Neural cell (in vitro differentiated cells): ENCODE data around the gene ETV6. TPM values are rescaled to one million over a fixed set of nuclear protein-coding genes. Genes with fewer than 3 reads are reported as not detected.

Source experiments
- H2AFZ ChIP-seq: fragments of 200-600, 300-800 bp; sonication (generic), shearing (Covaris generic); 2 replicates; pipeline ENCODE4 v1.6.0; 2014; ENCODE audit warnings: low read depth, mild to moderate bottlenecking, antibody characterized with exemption, low read length, moderate library complexity
- H3F3A ChIP-seq: fragments of 200-600 bp; shearing (Covaris generic); 2 replicates; pipeline ENCODE4 v1.6.1; 2016; ENCODE audit warnings: mild to moderate bottlenecking, moderate library complexity, mixed read lengths, antibody characterized with exemption, low read length; ENCODE audit not compliant: insufficient read depth, poor library complexity, severe bottlenecking
- H3K27ac ChIP-seq: fragments of 200-600, 300-800 bp; sonication (generic), shearing (Covaris generic); 2 replicates; pipeline ENCODE4 v1.5.1; 2014; ENCODE audit warnings: mild to moderate bottlenecking, low read length, moderate library complexity
- H3K27me3 ChIP-seq: fragments of 300-800, 200-600 bp; sonication (generic), shearing (Covaris generic); 2 replicates; pipeline ENCODE4 v1.6.0; 2014; ENCODE audit warnings: mild to moderate bottlenecking, low read depth, low read length, moderate library complexity; ENCODE audit not compliant: insufficient read depth
- H3K36me3 ChIP-seq: fragments of 300-800, 200-600 bp; sonication (generic), shearing (Covaris generic); 2 replicates; pipeline ENCODE4 v1.5.1; 2014; ENCODE audit warnings: mild to moderate bottlenecking, antibody characterized with exemption, low read length, moderate library complexity; ENCODE audit not compliant: insufficient read depth
- H3K4me2 ChIP-seq: fragments of 300-800, 200-600 bp; sonication (generic), shearing (Covaris generic); 2 replicates; pipeline ENCODE4 v1.6.0; 2014; ENCODE audit warnings: mild to moderate bottlenecking, low read length
- H3K4me3 ChIP-seq: fragments of 300-800, 200-600 bp; sonication (generic), shearing (Covaris generic); 2 replicates; pipeline ENCODE4 v1.5.1; 2014; ENCODE audit warnings: mild to moderate bottlenecking, low read length, moderate library complexity
- H3K79me2 ChIP-seq: fragments of 200-600 bp; shearing (Covaris generic); replicated peaks from 2 replicates; pipeline ENCODE4 v1.6.0; 2014; ENCODE audit warnings: mild to moderate bottlenecking, low read length, moderate library complexity; ENCODE audit not compliant: insufficient read depth
- H3K9ac ChIP-seq: fragments of 300-800, 200-600 bp; sonication (generic), shearing (Covaris generic); 2 replicates; pipeline ENCODE4 v1.6.1; 2016; ENCODE audit warnings: mild to moderate bottlenecking, low read length, mixed read lengths
- H3K9me2 ChIP-seq: fragments of 200-600 bp; shearing (Covaris generic); 2 replicates; pipeline ENCODE4 v1.6.1; 2016; ENCODE audit warnings: mild to moderate bottlenecking, low read length, mixed read lengths; ENCODE audit not compliant: insufficient read depth
- H3K9me3 ChIP-seq: fragments of 200-600, 300-800 bp; sonication (generic), shearing (Covaris generic); 2 replicates; pipeline ENCODE4 v1.6.1; 2016; ENCODE audit warnings: mild to moderate bottlenecking, mixed run types, low read length, moderate library complexity, mixed read lengths
- H4K20me1 ChIP-seq: fragments of 200-600 bp; shearing (Covaris generic); 2 replicates; pipeline ENCODE4 v1.6.1; 2016; ENCODE audit warnings: mild to moderate bottlenecking, mixed run types; ENCODE audit not compliant: insufficient read depth
- CTCF ChIP-seq: fragments of 450-650 bp; IDR thresholded peaks from 2 replicates; pipeline ENCODE4 v1.5.1; 2014; ENCODE audit warnings: antibody characterized with exemption, mild to moderate bottlenecking, moderate library complexity; ENCODE audit not compliant: poor library complexity, severe bottlenecking
- EP300 ChIP-seq: fragments of 450-650 bp; conservative IDR thresholded peaks from 2 replicates; pipeline ENCODE4 v1.6.1; 2014; ENCODE audit warnings: antibody characterized with exemption, mild to moderate bottlenecking, moderate library complexity; ENCODE audit not compliant: poor library complexity, severe bottlenecking
- EZH2 ChIP-seq: fragments of 200-600, 300-800 bp; shearing (Covaris generic), sonication (generic); IDR thresholded peaks from 2 replicates; pipeline ENCODE4 v1.6.1; 2014; ENCODE audit warnings: antibody characterized with exemption, low read length, borderline replicate concordance, mild to moderate bottlenecking; ENCODE audit not compliant: insufficient read depth, poor library complexity, severe bottlenecking
- MXI1 ChIP-seq: fragments of 450-650 bp; conservative IDR thresholded peaks from 2 replicates; pipeline ENCODE4 v1.6.1; 2014; ENCODE audit warnings: antibody characterized with exemption, mild to moderate bottlenecking; ENCODE audit not compliant: poor library complexity, severe bottlenecking
- POLR2AphosphoS5 ChIP-seq: IDR thresholded peaks from 2 replicates; pipeline ENCODE4 v1.6.1; 2012
- RAD21 ChIP-seq: fragments of 450-650 bp; conservative IDR thresholded peaks from 2 replicates; pipeline ENCODE4 v1.6.1; 2014; ENCODE audit warnings: antibody characterized with exemption, mild to moderate bottlenecking, moderate library complexity
- SMC3 ChIP-seq: fragments of 450-650 bp; conservative IDR thresholded peaks from 2 replicates; pipeline ENCODE4 v1.6.1; 2014; ENCODE audit warnings: antibody characterized with exemption, mild to moderate bottlenecking, moderate library complexity; ENCODE audit not compliant: poor library complexity
- TAF1 ChIP-seq: IDR thresholded peaks from 2 replicates; pipeline ENCODE4 v1.6.1; 2012; ENCODE audit warnings: low read depth
- polyA plus RNA-seq: library from polyadenylated mRNA; depleted of rRNA; stranded (reverse); fragments of >200 nt; gene quantifications from 2 replicates; pipeline ENCODE4 v1.2.3, GENCODE V29; 2014
- TF ChIP-seq, protein P1 (sequence below): IDR thresholded peaks from 2 replicates; pipeline ENCODE4 v1.6.1; 2012; ENCODE audit warnings: borderline replicate concordance

Gene ETV6
- polyA plus RNA-seq, 1 donor from 2014 or later: 1.6 TPM

DNA sequence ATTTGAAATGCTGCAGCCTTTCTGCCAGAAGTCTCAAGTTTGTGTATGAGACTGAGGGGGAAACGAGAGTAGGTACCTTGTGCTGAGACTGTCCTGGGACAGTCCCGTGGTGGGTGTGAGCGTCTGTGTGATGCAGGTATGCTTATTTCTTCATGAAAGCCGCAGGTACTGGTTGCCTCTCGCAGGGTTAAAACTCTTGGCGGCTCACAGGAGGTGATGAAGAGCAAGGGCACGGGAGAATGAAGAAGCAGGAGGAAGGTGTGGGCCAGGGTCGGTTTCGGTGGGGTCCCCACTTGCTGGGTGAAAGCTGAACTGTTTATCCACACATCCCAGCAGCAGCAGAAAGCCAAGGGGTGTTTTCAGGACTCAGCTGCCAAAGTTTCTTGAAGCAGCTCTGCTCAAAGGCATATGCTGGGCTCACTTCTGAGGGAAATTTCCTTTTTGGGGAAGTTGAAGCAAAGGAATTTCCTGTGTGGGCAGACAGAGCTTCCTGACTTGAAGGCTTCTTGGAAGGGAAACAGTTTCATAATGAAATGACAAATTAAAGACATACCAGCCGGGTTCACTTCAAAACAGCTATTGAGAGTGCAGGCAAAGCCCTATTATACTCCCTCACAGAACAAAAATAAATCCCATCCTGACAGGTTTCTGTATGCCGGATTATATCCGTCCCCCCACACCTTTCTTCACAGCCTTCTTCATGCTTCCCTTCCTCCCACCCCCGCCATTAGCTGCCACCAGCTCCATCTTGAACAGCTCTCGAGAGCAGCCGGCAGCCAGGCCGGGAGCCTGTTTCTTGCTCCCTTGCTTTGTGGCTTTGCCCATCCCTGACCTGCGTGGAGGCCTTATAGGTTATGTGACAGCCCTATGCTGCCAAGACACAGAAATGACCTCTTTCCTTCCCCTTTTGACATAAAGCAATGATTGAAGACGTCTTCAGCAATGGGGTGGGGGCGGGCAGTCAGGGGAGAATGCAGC is 116.6 kb downstream of the ETV6 start:
- no peaks in the 10 kb centered on the region for H3K9me3 ChIP-seq
- H3K36me3 ChIP-seq: no peaks in the 10 kb centered on the region
- no peak overlapping the region for H3K27ac ChIP-seq
- H2AFZ ChIP-seq: no peak overlapping the region
- no peaks in the 10 kb centered on the region for H3K9me2 ChIP-seq
- TF ChIP-seq SMC3 (no peak), EZH2 (no peak), CTCF (no peak), RAD21 (no peak), MXI1 (no peak), TAF1 (no peak), POLR2AphosphoS5 (no peak), EP300 (no peak)
- TF ChIP-seq, protein P1, sequence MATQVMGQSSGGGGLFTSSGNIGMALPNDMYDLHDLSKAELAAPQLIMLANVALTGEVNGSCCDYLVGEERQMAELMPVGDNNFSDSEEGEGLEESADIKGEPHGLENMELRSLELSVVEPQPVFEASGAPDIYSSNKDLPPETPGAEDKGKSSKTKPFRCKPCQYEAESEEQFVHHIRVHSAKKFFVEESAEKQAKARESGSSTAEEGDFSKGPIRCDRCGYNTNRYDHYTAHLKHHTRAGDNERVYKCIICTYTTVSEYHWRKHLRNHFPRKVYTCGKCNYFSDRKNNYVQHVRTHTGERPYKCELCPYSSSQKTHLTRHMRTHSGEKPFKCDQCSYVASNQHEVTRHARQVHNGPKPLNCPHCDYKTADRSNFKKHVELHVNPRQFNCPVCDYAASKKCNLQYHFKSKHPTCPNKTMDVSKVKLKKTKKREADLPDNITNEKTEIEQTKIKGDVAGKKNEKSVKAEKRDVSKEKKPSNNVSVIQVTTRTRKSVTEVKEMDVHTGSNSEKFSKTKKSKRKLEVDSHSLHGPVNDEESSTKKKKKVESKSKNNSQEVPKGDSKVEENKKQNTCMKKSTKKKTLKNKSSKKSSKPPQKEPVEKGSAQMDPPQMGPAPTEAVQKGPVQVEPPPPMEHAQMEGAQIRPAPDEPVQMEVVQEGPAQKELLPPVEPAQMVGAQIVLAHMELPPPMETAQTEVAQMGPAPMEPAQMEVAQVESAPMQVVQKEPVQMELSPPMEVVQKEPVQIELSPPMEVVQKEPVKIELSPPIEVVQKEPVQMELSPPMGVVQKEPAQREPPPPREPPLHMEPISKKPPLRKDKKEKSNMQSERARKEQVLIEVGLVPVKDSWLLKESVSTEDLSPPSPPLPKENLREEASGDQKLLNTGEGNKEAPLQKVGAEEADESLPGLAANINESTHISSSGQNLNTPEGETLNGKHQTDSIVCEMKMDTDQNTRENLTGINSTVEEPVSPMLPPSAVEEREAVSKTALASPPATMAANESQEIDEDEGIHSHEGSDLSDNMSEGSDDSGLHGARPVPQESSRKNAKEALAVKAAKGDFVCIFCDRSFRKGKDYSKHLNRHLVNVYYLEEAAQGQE: no peak
- H3K9ac ChIP-seq: no peak overlapping the region
- no peaks in the 10 kb centered on the region for H3K27me3 ChIP-seq
- H3K4me2 ChIP-seq: no peak overlapping the region
- no peaks in the 10 kb centered on the region for H4K20me1 ChIP-seq
- H3K4me3 ChIP-seq: no peak overlapping the region
- H3K79me2 ChIP-seq: no peaks in the 10 kb centered on the region
- H3F3A ChIP-seq: no peaks in the 10 kb centered on the region

- TF ChIP-seq RAD21 (no peak), EZH2 (no peak), SMC3 (no peak), EP300 (no peak), CTCF (no peak), MXI1 (no peak), POLR2AphosphoS5 (no peak), TAF1 (no peak)
- TF ChIP-seq, protein P1: no peak
- H3K4me3 ChIP-seq: no peak overlapping the region
- no peak overlapping the region for H3K27ac ChIP-seq
- no peaks in the 10 kb centered on the region for H3K27me3 ChIP-seq
- H2AFZ ChIP-seq: no peak overlapping the region
- no peaks in the 10 kb centered on the region for H3F3A ChIP-seq
- no peaks in the 10 kb centered on the region for H3K9me3 ChIP-seq
- no peaks in the 10 kb centered on the region for H3K36me3 ChIP-seq
- H3K4me2 ChIP-seq: no peak overlapping the region
- no peak overlapping the region for H3K9ac ChIP-seq
- no peaks in the 10 kb centered on the region for H3K79me2 ChIP-seq
- no peaks in the 10 kb centered on the region for H3K9me2 ChIP-seq
- H4K20me1 ChIP-seq: no peaks in the 10 kb centered on the region
Measured at GRCh38 chr12:11767029-11767724, 117.7 kb downstream of the ETV6 start.
